ENCODE data around the gene SH3RF2. TPM values are rescaled to one million over a fixed set of nuclear protein-coding genes. Genes with fewer than 3 reads are reported as not detected.

The SH3RF2 gene
- total RNA-seq, 4 donors from 2014 or later, result 0.26 to 4.1 (median 1.8) TPM

- TF ChIP-seq, protein P1, sequence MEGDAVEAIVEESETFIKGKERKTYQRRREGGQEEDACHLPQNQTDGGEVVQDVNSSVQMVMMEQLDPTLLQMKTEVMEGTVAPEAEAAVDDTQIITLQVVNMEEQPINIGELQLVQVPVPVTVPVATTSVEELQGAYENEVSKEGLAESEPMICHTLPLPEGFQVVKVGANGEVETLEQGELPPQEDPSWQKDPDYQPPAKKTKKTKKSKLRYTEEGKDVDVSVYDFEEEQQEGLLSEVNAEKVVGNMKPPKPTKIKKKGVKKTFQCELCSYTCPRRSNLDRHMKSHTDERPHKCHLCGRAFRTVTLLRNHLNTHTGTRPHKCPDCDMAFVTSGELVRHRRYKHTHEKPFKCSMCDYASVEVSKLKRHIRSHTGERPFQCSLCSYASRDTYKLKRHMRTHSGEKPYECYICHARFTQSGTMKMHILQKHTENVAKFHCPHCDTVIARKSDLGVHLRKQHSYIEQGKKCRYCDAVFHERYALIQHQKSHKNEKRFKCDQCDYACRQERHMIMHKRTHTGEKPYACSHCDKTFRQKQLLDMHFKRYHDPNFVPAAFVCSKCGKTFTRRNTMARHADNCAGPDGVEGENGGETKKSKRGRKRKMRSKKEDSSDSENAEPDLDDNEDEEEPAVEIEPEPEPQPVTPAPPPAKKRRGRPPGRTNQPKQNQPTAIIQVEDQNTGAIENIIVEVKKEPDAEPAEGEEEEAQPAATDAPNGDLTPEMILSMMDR (IDR thresholded peaks at IDR 0.05), result no peak
- no peak for TF ChIP-seq POLR2A (IDR thresholded peaks at IDR 0.05)
- intact Hi-C loops (cut with DNase I; ENCODE audit: low total_unique reads), result no loop called here
- no peaks in the 10 kb centered on the region for H3K4me1 ChIP-seq
- H3K36me3 ChIP-seq, result no peaks in the 10 kb centered on the region
- no peak overlapping the region for H3K4me3 ChIP-seq
- H3K27ac ChIP-seq, result no peak overlapping the region
- no peak for DNase-seq
- no peaks in the 10 kb centered on the region for H3K9me3 ChIP-seq
- H3K27me3 ChIP-seq, result no peaks in the 10 kb centered on the region
These were observed 97.7 kb downstream of the SH3RF2 start for GRCh38 chr5:146034127-146034526.

GRCh38 chr5:146034605-146035004 is 98.2 kb downstream of the SH3RF2 start:
- no peak overlapping the region for H3K27ac ChIP-seq
- no peaks in the 10 kb centered on the region for H3K4me1 ChIP-seq
- H3K36me3 ChIP-seq, result no peaks in the 10 kb centered on the region
- intact Hi-C loops (cut with DNase I; ENCODE audit: low total_unique reads), result no loop called here
- no peak for TF ChIP-seq POLR2A (IDR thresholded peaks at IDR 0.05)
- TF ChIP-seq, protein P1 (IDR thresholded peaks at IDR 0.05), result no peak
- DNase-seq, result no peak
- H3K9me3 ChIP-seq, result no peaks in the 10 kb centered on the region
- H3K27me3 ChIP-seq, result no peaks in the 10 kb centered on the region
- no peak overlapping the region for H3K4me3 ChIP-seq

DNA sequence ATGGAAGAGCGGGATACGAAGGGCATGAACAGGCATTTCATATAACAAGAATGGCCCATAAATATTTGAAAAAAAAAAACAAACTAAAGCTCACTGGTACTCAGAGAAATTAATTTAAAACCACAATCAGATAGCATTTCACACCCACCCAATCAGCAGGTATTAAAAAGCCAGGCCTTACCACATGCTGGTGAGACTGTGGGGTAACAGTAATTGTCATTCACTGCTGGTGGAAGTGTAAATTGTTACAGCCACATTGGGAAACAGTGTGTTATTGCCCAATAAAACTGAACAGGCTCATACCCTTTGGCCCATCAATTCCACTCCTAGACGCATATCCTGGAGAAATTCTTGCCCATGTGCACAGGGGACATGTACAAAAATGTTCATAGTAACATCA is 103.0 kb downstream of the SH3RF2 start:
- intact Hi-C loops (cut with DNase I; ENCODE audit: low total_unique reads), result no loop called here
- no peaks in the 10 kb centered on the region for H3K9me3 ChIP-seq
- H3K4me3 ChIP-seq, result no peak overlapping the region
- H3K27me3 ChIP-seq, result no peaks in the 10 kb centered on the region
- no peaks in the 10 kb centered on the region for H3K36me3 ChIP-seq
- no peak for DNase-seq
- TF ChIP-seq POLR2A (IDR thresholded peaks at IDR 0.05), result no peak
- TF ChIP-seq, protein P1 (IDR thresholded peaks at IDR 0.05), result no peak
- no peak overlapping the region for H3K27ac ChIP-seq
- no peaks in the 10 kb centered on the region for H3K4me1 ChIP-seq

DNA sequence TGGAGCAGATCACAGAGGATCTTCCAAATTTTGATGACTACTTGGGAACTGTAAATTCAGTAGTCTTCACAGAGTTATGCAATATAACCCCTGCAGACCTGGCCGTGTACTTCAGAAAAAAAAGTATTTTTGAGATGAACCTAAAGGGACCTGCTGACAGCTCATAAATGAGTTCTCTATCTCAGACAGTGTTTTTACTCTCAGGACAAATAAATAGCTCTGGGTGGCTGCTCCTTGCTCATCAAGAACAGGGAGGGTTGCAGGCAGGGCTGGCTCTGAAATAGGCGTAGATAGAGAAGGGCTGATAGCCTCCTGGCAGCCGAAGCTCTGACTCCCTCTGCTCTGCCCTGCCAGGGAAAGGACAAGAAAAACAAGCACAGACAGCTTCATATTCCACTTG is 104.1 kb downstream of the SH3RF2 start:
- Histone ChIP-seq H3K4me3 (no peak overlapping the region), H3K27me3 (no peaks in the 10 kb centered on the region), H3K9me3 (no peaks in the 10 kb centered on the region), H3K4me1 (no peaks in the 10 kb centered on the region), H3K27ac (no peak overlapping the region), H3K36me3 (no peaks in the 10 kb centered on the region)
- TF ChIP-seq, protein P1 (IDR thresholded peaks at IDR 0.05), result no peak
- TF ChIP-seq POLR2A (IDR thresholded peaks at IDR 0.05), result no peak
- intact Hi-C loops (cut with DNase I; ENCODE audit: low total_unique reads), result no loop called here
- no peak for DNase-seq

GRCh38 chr5:146041180-146041789 is 104.9 kb downstream of the SH3RF2 start:
- Histone ChIP-seq H3K27ac (no peak overlapping the region), H3K4me1 (no peaks in the 10 kb centered on the region), H3K27me3 (no peaks in the 10 kb centered on the region), H3K4me3 (no peak overlapping the region), H3K36me3 (no peaks in the 10 kb centered on the region), H3K9me3 (no peaks in the 10 kb centered on the region)
- no peak for DNase-seq
- TF ChIP-seq POLR2A (IDR thresholded peaks at IDR 0.05), result no peak
- TF ChIP-seq, protein P1 (IDR thresholded peaks at IDR 0.05), result no peak
- intact Hi-C loops (cut with DNase I; ENCODE audit: low total_unique reads), result no loop called here

Data from uterus (tissue), 4 donors.